T-helper 1 cell treated with Interleukin-12 subunit alpha and Interleukin-12 subunit beta and Interleukin-4 antibody, amounts not matched to agents 30 μg/mL and 1 μg/mL, for 36 hours (primary cell): ENCODE results near the gene ANTXR2.

Experiments
- H3K27ac Mint-ChIP-seq: one replicate; pipeline ENCODE4 v1.8.0; 2021; ENCODE audit warnings: mild to moderate bottlenecking, mixed read lengths
- H3K27me3 Mint-ChIP-seq: one replicate; pipeline ENCODE4 v1.8.0; 2021; ENCODE audit warnings: low read depth, mixed read lengths
- H3K36me3 Mint-ChIP-seq: one replicate; pipeline ENCODE4 v1.8.0; 2021; ENCODE audit warnings: low read depth, mixed read lengths
- H3K4me1 Mint-ChIP-seq: one replicate; pipeline ENCODE4 v1.8.0; 2021; ENCODE audit warnings: low read depth, mixed read lengths
- H3K4me3 Mint-ChIP-seq: one replicate; pipeline ENCODE4 v1.8.0; 2021; ENCODE audit warnings: mild to moderate bottlenecking, moderate library complexity, mixed read lengths
- H3K9me3 Mint-ChIP-seq: one replicate; pipeline ENCODE4 v1.8.0; 2021; ENCODE audit warnings: mixed read lengths

ANTXR2 gene

GRCh38 chr4:80036306-80036705 lies 36.7 kb downstream of the ANTXR2 start:
- Mint-ChIP-seq H3K36me3 (peaks cover 37% of the 10 kb centered on the region), H3K9me3 (peaks cover 3% of the 10 kb centered on the region), H3K4me1 (peaks cover 33% of the 10 kb centered on the region), H3K4me3 (no peak overlapping the region), H3K27me3 (no peaks in the 10 kb centered on the region), H3K27ac (peak overlapping the region; percentile 49)

DNA sequence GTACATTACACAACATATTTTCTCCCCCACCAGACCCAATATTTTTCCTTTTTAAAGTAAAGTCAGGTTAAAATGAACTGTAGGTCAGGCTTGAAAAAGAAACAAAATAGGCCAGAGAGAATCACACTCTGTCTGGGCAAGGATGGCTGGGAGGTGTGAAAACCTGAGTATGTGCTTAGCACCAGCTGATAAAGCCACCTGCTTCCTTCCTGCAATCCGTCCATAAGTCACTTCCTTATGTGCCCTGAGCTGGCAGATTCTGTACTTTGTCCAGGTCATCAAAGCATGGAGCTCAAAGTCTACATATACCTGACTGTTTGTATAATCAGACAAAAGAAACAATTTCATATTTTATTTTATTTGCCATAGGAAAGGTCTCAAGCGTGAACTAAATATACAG lies 37.7 kb downstream of the ANTXR2 start:
- peaks cover 33% of the 10 kb centered on the region for H3K4me1 Mint-ChIP-seq
- H3K27ac Mint-ChIP-seq = peak overlapping the region; percentile 79
- peaks cover 40% of the 10 kb centered on the region for H3K36me3 Mint-ChIP-seq
- peaks cover 3% of the 10 kb centered on the region for H3K9me3 Mint-ChIP-seq
- peak overlapping the region; percentile 42 for H3K4me3 Mint-ChIP-seq
- H3K27me3 Mint-ChIP-seq = no peaks in the 10 kb centered on the region

DNA sequence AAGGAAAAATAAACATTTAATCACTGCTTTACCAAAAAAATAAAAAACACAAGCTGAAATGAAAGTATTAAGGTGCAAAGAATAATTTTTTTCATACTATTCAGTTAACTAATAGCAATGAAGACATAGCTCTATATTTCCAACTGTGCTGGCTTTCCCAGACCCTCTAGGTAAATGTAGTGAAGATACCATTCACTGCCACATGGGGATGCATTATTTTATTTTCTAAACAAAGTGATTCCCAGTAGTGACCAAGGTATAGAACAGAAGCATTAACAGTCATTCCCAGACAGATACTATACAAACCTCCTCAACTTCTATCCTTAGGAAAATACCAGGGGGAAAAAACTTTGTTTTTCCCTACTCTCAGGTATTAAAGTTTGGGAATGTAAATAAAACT lies 39.4 kb downstream of the ANTXR2 start:
- peaks cover 27% of the 10 kb centered on the region for H3K36me3 Mint-ChIP-seq
- H3K4me1 Mint-ChIP-seq = peaks cover 30% of the 10 kb centered on the region
- no peak overlapping the region for H3K4me3 Mint-ChIP-seq
- H3K27ac Mint-ChIP-seq = no peak overlapping the region
- H3K9me3 Mint-ChIP-seq = no peaks in the 10 kb centered on the region
- H3K27me3 Mint-ChIP-seq = no peaks in the 10 kb centered on the region

GRCh38 chr4:80029364-80029763 lies 43.7 kb downstream of the ANTXR2 start:
- no peaks in the 10 kb centered on the region for H3K27me3 Mint-ChIP-seq
- H3K4me1 Mint-ChIP-seq = peaks cover 12% of the 10 kb centered on the region
- H3K9me3 Mint-ChIP-seq = no peaks in the 10 kb centered on the region
- no peak overlapping the region for H3K27ac Mint-ChIP-seq
- peaks cover 34% of the 10 kb centered on the region for H3K36me3 Mint-ChIP-seq
- no peak overlapping the region for H3K4me3 Mint-ChIP-seq

DNA sequence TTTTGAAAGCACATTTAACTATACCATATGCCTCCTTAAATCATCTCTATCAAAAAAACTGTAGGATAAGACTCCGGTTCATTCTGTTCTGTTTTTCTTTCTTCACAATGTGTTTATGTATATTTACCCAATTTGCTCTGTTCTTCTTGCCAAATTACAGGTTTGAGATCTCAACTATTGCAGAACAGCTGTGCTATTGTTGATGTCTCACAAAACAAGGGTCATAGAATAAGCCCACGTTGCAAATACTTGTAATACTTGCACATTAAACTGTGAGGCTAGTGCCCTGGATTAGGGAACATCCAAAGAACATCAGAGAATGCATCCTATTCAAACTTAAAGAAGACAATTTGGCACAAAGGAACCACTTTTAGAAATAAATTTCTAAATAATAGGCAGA lies 45.4 kb downstream of the ANTXR2 start:
- Mint-ChIP-seq H3K27ac (no peak overlapping the region), H3K4me1 (peaks cover 14% of the 10 kb centered on the region), H3K36me3 (peaks cover 32% of the 10 kb centered on the region), H3K27me3 (no peaks in the 10 kb centered on the region), H3K4me3 (no peak overlapping the region), H3K9me3 (no peaks in the 10 kb centered on the region)

- Mint-ChIP-seq H3K4me1 (peaks cover 22% of the 10 kb centered on the region), H3K4me3 (no peak overlapping the region), H3K36me3 (peaks cover 41% of the 10 kb centered on the region), H3K27me3 (no peaks in the 10 kb centered on the region), H3K9me3 (no peaks in the 10 kb centered on the region), H3K27ac (peak overlapping the region; percentile 39)
These were observed 46.9 kb downstream of the ANTXR2 start for GRCh38 chr4:80026100-80026499.

GRCh38 chr4:80024335-80024734 lies 48.7 kb downstream of the ANTXR2 start:
- Mint-ChIP-seq H3K36me3 (peaks cover 40% of the 10 kb centered on the region), H3K9me3 (no peaks in the 10 kb centered on the region), H3K27ac (no peak overlapping the region), H3K4me1 (peaks cover 22% of the 10 kb centered on the region), H3K4me3 (no peak overlapping the region), H3K27me3 (no peaks in the 10 kb centered on the region)

DNA sequence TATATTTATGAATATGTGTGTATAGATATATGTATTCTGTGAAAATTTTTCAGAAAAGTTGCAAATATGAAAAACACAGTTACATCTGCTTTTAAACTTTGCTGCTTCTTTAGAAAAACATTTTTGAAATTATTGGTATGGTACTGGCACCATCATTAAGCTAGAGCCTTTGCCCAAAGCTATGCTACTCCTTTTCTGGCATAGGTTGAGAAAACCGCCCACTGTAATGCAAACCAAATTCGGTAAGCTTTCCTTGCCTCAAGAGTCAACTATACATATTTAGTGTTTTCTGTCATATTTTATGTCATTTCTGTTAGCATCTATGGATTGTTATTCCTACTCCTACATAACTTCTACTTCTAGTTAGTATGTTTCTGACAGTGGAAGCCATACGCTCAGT lies 50.7 kb downstream of the ANTXR2 start:
- H3K4me3 Mint-ChIP-seq = no peak overlapping the region
- H3K9me3 Mint-ChIP-seq = no peaks in the 10 kb centered on the region
- no peaks in the 10 kb centered on the region for H3K27me3 Mint-ChIP-seq
- no peak overlapping the region for H3K27ac Mint-ChIP-seq
- peaks cover 22% of the 10 kb centered on the region for H3K4me1 Mint-ChIP-seq
- peaks cover 43% of the 10 kb centered on the region for H3K36me3 Mint-ChIP-seq

DNA sequence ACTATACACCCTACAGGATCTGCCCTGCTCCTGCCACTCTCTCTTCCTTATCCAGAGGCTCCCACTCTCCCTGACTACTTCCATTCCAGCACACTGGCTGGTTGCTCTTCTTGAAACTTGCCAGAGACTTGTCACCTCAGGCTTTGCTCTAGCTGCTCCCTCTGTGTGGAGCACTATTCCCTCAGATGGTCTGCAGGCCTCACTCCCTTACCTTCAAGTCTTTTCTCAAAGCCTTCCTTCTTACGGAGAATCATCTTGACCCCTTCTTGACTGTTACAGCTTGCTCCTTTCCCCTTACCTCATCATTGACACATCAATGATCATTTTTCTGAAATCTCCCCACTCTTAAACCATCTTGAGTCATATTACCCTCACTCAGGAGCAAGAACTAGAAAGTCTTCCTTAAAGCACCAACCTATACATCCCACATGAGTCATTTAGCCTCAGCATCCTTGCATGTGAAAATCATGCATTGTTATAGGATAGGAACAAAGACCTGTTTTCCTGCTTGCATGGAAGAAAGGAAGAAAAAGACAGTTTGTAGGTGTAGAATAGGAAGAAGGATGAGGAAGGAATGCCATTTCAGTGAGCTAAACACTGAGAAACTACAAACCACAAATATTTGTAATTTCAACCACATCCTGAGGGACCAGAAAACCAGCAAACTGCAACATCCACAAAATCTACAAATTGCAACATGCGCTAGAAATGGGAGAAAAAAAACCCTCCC lies 55.7 kb downstream of the ANTXR2 start:
- Mint-ChIP-seq H3K9me3 (no peaks in the 10 kb centered on the region), H3K4me1 (peaks cover 13% of the 10 kb centered on the region), H3K27ac (no peak overlapping the region), H3K36me3 (peaks cover 29% of the 10 kb centered on the region), H3K27me3 (no peaks in the 10 kb centered on the region), H3K4me3 (no peak overlapping the region)

GRCh38 chr4:80016506-80016905 lies 56.5 kb downstream of the ANTXR2 start:
- peaks cover 27% of the 10 kb centered on the region for H3K36me3 Mint-ChIP-seq
- H3K27me3 Mint-ChIP-seq = no peaks in the 10 kb centered on the region
- H3K27ac Mint-ChIP-seq = no peak overlapping the region
- H3K4me1 Mint-ChIP-seq = peaks cover 13% of the 10 kb centered on the region
- no peak overlapping the region for H3K4me3 Mint-ChIP-seq
- no peaks in the 10 kb centered on the region for H3K9me3 Mint-ChIP-seq

DNA sequence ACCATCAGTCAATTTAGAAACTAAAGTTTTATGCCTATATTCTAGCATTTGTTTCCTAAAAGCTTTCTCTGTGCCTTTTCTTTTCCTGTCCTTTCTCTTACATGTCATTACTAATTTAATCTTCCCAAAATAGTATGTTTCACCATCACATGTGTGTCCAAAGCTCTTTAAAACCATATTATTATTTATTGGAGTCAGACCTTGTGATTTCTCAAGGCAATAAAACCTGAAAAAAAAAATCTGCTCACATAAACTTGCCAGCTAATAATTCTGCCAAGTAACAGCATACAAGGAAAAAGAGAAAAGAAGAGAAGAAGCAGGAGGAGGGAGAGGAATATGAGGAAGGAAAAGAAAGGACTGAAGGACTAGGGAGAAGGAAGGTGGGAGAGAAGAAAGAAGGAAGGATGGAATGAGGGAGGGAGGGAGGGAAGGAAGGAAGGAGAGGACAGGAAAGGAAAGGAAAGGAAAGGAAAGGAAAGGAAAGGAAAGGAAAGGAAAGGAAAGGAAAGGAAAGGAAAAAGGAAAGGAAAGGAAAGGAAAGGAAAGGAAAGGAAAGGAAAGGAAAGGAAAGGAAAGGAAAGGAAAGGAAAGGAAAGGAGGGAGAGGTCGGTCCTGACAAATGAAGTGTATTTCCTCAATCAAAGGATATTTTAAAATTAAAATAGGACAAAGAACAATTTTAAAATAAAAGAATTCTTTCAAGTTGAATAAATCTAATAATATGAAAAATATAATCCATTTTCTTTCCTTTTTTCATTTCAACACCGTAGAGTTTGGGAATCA lies 57.4 kb downstream of the ANTXR2 start:
- H3K27me3 Mint-ChIP-seq = no peaks in the 10 kb centered on the region
- no peaks in the 10 kb centered on the region for H3K9me3 Mint-ChIP-seq
- H3K36me3 Mint-ChIP-seq = peaks cover 27% of the 10 kb centered on the region
- no peak overlapping the region for H3K4me3 Mint-ChIP-seq
- H3K27ac Mint-ChIP-seq = no peak overlapping the region
- H3K4me1 Mint-ChIP-seq = peaks cover 17% of the 10 kb centered on the region

GRCh38 chr4:80014531-80014930 lies 58.5 kb downstream of the ANTXR2 start:
- no peak overlapping the region for H3K27ac Mint-ChIP-seq
- H3K9me3 Mint-ChIP-seq = no peaks in the 10 kb centered on the region
- H3K4me3 Mint-ChIP-seq = no peak overlapping the region
- H3K4me1 Mint-ChIP-seq = peaks cover 25% of the 10 kb centered on the region
- no peaks in the 10 kb centered on the region for H3K27me3 Mint-ChIP-seq
- peaks cover 37% of the 10 kb centered on the region for H3K36me3 Mint-ChIP-seq

- Mint-ChIP-seq H3K27me3 (no peaks in the 10 kb centered on the region), H3K27ac (no peak overlapping the region), H3K9me3 (peaks cover under 1% of the 10 kb centered on the region), H3K4me3 (no peak overlapping the region), H3K4me1 (peaks cover 39% of the 10 kb centered on the region), H3K36me3 (peaks cover 48% of the 10 kb centered on the region)
These were observed 60.7 kb downstream of the ANTXR2 start for GRCh38 chr4:80012291-80012690.

- H3K27ac Mint-ChIP-seq = no peak overlapping the region
- H3K9me3 Mint-ChIP-seq = peaks cover 4% of the 10 kb centered on the region
- peak overlapping the region; percentile 38 for H3K4me3 Mint-ChIP-seq
- H3K4me1 Mint-ChIP-seq = peaks cover 44% of the 10 kb centered on the region
- H3K36me3 Mint-ChIP-seq = peaks cover 53% of the 10 kb centered on the region
- no peaks in the 10 kb centered on the region for H3K27me3 Mint-ChIP-seq
These were observed 61.3 kb downstream of the ANTXR2 start for GRCh38 chr4:80011636-80012236.

- H3K9me3 Mint-ChIP-seq = peaks cover 8% of the 10 kb centered on the region
These were observed 62.7 kb downstream of the ANTXR2 start for GRCh38 chr4:80010316-80010715.

More at GRCh38 chr4:80010316-80010715, 62.7 kb downstream of the ANTXR2 start:
- Mint-ChIP-seq H3K4me1 (peaks cover 57% of the 10 kb centered on the region), H3K36me3 (peaks cover 64% of the 10 kb centered on the region), H3K4me3 (peak overlapping the region; percentile 53), H3K27me3 (no peaks in the 10 kb centered on the region), H3K27ac (peak overlapping the region; percentile 67)
